Activated CD8-positive, alpha-beta T cell treated with anti-CD3 and anti-CD28 coated beads, Interleukin-2, amount 10 ng/mL, durations not matched to agents 7 days and 5 days (primary cell): ENCODE measurements around the gene RARA. TPM values are rescaled to one million over a fixed set of nuclear protein-coding genes. Genes with fewer than 3 reads are reported as not detected.
A peak's percentile ranks its signal among the peaks of the same experiment; 100 is the strongest.

Source experiments
- ATAC-seq: fragments of 150-1000 bp; cut with Tn5 transposase; one replicate; pipeline ENCODE4 v1.10.0; 2021; ENCODE audit warnings: moderate library complexity
- CTCF ChIA-PET: fragments of 350-600 bp; sonication (Branson Sonifier 250); formaldehyde crosslinking; loops from one replicate; lab custom pipeline; 2021; ENCODE audit warnings: antibody characterized with exemption; lab: Charles Lee
- POLR2A ChIA-PET: fragments of 350-600 bp; sonication (Branson Sonifier 250); formaldehyde crosslinking; loops from one replicate; lab custom pipeline; 2021; ENCODE audit warnings: antibody characterized with exemption; lab: Charles Lee
- DNase-seq: peaks from one replicate; pipeline ENCODE4 v3.0.0-alpha.2; 2020
- H3K27ac Mint-ChIP-seq: one replicate; pipeline ENCODE4 v1.8.0; 2021; ENCODE audit warnings: mild to moderate bottlenecking, mixed read lengths
- H3K27me3 Mint-ChIP-seq: one replicate; pipeline ENCODE4 v1.8.0; 2021; ENCODE audit warnings: low read depth, mixed read lengths
- H3K36me3 Mint-ChIP-seq: one replicate; pipeline ENCODE4 v1.8.0; 2021; ENCODE audit warnings: low read depth, mixed read lengths
- H3K4me1 Mint-ChIP-seq: one replicate; pipeline ENCODE4 v1.8.0; 2021; ENCODE audit warnings: low read depth, mixed read lengths
- H3K4me3 Mint-ChIP-seq: one replicate; pipeline ENCODE4 v1.8.0; 2021; ENCODE audit warnings: mild to moderate bottlenecking, mixed read lengths
- H3K9me3 Mint-ChIP-seq: one replicate; pipeline ENCODE4 v1.8.0; 2022; ENCODE audit warnings: mixed read lengths; ENCODE audit not compliant: insufficient read depth
- total RNA-seq, 2 experiments: library from RNA; stranded (reverse); gene quantifications; one replicate each; pipeline ENCODE4 v1.2.3, GENCODE V29; 2021

The RARA gene
- total RNA-seq, 2 experiments from 2014 or later = 61.1 to 63.2 TPM

DNA sequence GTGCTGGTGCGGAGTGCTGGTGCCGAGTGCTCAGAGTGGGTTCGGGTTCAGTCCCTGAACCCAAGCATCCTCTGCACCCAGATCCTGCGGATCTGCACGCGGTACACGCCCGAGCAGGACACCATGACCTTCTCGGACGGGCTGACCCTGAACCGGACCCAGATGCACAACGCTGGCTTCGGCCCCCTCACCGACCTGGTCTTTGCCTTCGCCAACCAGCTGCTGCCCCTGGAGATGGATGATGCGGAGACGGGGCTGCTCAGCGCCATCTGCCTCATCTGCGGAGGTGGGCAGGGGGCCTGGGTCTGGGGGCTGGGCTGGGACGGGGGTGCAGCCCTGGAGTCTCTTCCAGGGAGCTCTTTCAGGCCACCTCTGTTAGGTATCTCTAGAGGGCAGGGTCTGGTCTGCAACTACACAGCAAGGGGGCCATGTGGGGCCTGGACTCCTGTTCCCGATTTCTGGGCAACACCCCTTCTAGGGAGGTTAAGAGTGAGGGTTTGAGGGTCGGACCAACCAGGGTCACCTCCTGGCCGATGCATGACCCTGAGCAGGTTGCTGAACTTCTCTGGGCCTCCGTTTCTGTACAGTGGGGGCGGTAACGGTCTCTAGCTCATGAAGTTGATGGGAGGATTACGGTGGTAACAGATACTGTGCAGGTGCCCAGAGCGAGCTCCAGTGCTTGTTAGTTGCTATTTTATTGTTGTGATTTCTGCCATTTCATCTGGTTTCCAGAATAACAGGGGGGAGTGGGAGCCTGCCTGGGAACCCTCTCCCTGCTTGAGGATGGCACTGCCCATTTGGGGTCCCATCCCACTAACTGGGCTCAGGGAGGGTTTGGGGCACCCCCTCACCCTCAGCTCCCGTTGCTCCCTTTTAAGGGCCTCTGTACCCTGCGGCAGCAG is 45.5 kb downstream of the RARA start:
- Mint-ChIP-seq H3K27me3 (no peaks in the 10 kb centered on the region), H3K27ac (peak overlapping the region; percentile 15), H3K4me3 (no peak overlapping the region), H3K4me1 (peaks cover 50% of the 10 kb centered on the region), H3K9me3 (no peaks in the 10 kb centered on the region), H3K36me3 (peaks cover 47% of the 10 kb centered on the region)
- DNase-seq (no peak), ATAC-seq (no peak)
- POLR2A ChIA-PET = interaction anchor here (0.9 to 1.6 kb wide), 6 partner anchors 29 to 52 kb away, joined by 3 to 7 read pairs (median 3); no protein-coding TSS in a partner anchor
- CTCF ChIA-PET = interaction anchor here (0.7 to 14.0 kb wide), 37 partner anchors 7 to 271 kb away, joined by 3 to 304 read pairs (median 5); partner anchors contain the start of genes CDC6, GJD3, RARA and TOP2A

GRCh38 chr17:40355123-40355803 is 46.3 kb downstream of the RARA start:
- Mint-ChIP-seq H3K36me3 (peaks cover 40% of the 10 kb centered on the region), H3K9me3 (no peaks in the 10 kb centered on the region), H3K4me1 (peaks cover 44% of the 10 kb centered on the region), H3K27me3 (peaks cover 4% of the 10 kb centered on the region), H3K27ac (no peak overlapping the region), H3K4me3 (no peak overlapping the region)
- ATAC-seq (peak; percentile 72), DNase-seq (peak; percentile 79)
- ChIA-PET CTCF (interaction anchor here (0.7 to 14.0 kb wide), 34 partner anchors 8 to 270 kb away, joined by 3 to 304 read pairs (median 5); partner anchors contain the start of genes CDC6, RARA, TOP2A and WIPF2), POLR2A (interaction anchor here (0.9 to 1.6 kb wide), 4 partner anchors 30 to 52 kb away, joined by 3 to 7 read pairs (median 4); no protein-coding TSS in a partner anchor)

DNA sequence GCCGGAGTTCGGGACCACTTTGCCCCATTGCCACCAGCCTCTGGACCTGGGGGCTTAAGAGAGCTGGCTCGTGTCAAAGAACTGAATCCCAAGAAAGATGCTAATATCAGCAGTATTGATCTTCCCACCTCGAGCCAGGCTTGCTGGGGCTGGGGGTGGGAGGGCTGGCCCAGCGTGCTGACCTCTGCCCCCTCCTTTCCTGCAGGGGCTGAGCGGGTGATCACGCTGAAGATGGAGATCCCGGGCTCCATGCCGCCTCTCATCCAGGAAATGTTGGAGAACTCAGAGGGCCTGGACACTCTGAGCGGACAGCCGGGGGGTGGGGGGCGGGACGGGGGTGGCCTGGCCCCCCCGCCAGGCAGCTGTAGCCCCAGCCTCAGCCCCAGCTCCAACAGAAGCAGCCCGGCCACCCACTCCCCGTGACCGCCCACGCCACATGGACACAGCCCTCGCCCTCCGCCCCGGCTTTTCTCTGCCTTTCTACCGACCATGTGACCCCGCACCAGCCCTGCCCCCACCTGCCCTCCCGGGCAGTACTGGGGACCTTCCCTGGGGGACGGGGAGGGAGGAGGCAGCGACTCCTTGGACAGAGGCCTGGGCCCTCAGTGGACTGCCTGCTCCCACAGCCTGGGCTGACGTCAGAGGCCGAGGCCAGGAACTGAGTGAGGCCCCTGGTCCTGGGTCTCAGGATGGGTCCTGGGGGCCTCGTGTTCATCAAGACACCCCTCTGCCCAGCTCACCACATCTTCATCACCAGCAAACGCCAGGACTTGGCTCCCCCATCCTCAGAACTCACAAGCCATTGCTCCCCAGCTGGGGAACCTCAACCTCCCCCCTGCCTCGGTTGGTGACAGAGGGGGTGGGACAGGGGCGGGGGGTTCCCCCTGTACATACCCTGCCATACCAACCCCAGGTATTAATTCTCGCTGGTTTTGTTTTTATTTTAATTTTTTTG is 47.1 kb downstream of the RARA start:
- ATAC-seq (no peak), DNase-seq (no peak)
- H3K36me3 Mint-ChIP-seq = peaks cover 37% of the 10 kb centered on the region
- H3K9me3 Mint-ChIP-seq = no peaks in the 10 kb centered on the region
- no peak overlapping the region for H3K4me3 Mint-ChIP-seq
- peaks cover 7% of the 10 kb centered on the region for H3K27me3 Mint-ChIP-seq
- no peak overlapping the region for H3K27ac Mint-ChIP-seq
- peaks cover 45% of the 10 kb centered on the region for H3K4me1 Mint-ChIP-seq
- ChIA-PET POLR2A (interaction anchor here (0.6 to 0.7 kb wide), 2 partner anchors 93 to 197 kb away, joined by 3 to 5 read pairs; no protein-coding TSS in a partner anchor), CTCF (interaction anchor here (1.2 to 14.0 kb wide), 15 partner anchors 9 to 204 kb away, joined by 3 to 304 read pairs (median 14); partner anchors contain the start of genes CDC6 and RARA)

DNA sequence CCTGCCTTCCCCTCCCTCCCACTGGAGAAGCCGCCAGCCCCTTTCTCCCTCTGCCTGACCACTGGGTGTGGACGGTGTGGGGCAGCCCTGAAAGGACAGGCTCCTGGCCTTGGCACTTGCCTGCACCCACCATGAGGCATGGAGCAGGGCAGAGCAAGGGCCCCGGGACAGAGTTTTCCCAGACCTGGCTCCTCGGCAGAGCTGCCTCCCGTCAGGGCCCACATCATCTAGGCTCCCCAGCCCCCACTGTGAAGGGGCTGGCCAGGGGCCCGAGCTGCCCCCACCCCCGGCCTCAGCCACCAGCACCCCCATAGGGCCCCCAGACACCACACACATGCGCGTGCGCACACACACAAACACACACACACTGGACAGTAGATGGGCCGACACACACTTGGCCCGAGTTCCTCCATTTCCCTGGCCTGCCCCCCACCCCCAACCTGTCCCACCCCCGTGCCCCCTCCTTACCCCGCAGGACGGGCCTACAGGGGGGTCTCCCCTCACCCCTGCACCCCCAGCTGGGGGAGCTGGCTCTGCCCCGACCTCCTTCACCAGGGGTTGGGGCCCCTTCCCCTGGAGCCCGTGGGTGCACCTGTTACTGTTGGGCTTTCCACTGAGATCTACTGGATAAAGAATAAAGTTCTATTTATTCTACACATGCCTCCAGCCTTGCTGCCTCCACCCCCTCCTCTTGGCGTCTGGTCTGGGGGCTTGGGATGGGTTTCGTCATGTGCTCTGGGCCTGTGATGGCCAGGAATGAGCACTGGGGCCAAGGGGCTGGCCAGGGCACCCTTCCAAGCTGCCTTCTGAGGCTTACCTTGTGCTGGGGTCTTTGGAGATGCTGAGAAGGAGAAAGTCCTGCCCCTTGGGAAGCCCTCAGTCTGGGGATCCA is 48.3 kb downstream of the RARA start:
- POLR2A ChIA-PET = interaction anchor here (0.6 to 1.1 kb wide), 4 partner anchors 51 to 196 kb away, joined by 3 to 5 read pairs (median 3); no protein-coding TSS in a partner anchor
- peaks cover 44% of the 10 kb centered on the region for H3K4me1 Mint-ChIP-seq

GRCh38 chr17:40358323-40359038 is 49.5 kb downstream of the RARA start:
- POLR2A ChIA-PET = interaction anchor here (0.5 to 1.1 kb wide), 4 partner anchors 35 to 175 kb away, joined by 3 read pairs; no protein-coding TSS in a partner anchor
- Mint-ChIP-seq H3K27me3 (peaks cover 12% of the 10 kb centered on the region), H3K4me1 (peaks cover 40% of the 10 kb centered on the region), H3K36me3 (peaks cover 23% of the 10 kb centered on the region), H3K27ac (peak overlapping the region; percentile 37), H3K4me3 (no peak overlapping the region), H3K9me3 (no peaks in the 10 kb centered on the region)
- ATAC-seq (peak; percentile 45), DNase-seq (peak; percentile 93)
- CTCF ChIA-PET = interaction anchor here (0.7 to 14.0 kb wide), 27 partner anchors 10 to 305 kb away, joined by 3 to 187 read pairs (median 4); no protein-coding TSS in a partner anchor

More for the DNA sequence above, 48.3 kb downstream of the RARA start:
- CTCF ChIA-PET = interaction anchor here (0.9 to 14.0 kb wide), 16 partner anchors 9 to 306 kb away, joined by 3 to 187 read pairs (median 5); no protein-coding TSS in a partner anchor
- no peak for ATAC-seq
- no peak for DNase-seq
- H3K27me3 Mint-ChIP-seq = peaks cover 11% of the 10 kb centered on the region
- no peak overlapping the region for H3K27ac Mint-ChIP-seq
- no peaks in the 10 kb centered on the region for H3K9me3 Mint-ChIP-seq
- H3K36me3 Mint-ChIP-seq = peaks cover 31% of the 10 kb centered on the region
- H3K4me3 Mint-ChIP-seq = no peak overlapping the region

DNA sequence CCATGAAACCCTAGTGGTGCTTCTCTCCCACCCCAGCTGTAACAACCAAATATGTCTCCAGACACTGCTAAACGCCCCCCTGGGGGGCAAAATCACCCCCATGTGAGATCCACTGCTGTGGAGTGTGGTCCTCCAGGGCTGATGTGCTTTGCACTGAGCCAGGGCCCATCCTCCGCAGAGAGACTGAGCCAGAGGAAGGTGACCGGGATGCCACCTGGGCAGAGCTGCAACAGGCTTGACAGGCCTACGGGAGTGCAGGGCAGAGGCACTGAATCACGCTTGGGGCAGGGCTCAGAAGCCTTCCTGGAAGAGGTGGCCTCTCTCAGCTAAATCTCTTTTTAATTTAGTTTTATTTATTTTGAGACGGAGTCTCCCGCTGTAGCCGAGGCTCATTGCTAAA is 51.1 kb downstream of the RARA start:
- Mint-ChIP-seq H3K9me3 (no peaks in the 10 kb centered on the region), H3K27me3 (peaks cover 13% of the 10 kb centered on the region), H3K36me3 (peaks cover 12% of the 10 kb centered on the region), H3K4me1 (peaks cover 37% of the 10 kb centered on the region), H3K4me3 (no peak overlapping the region), H3K27ac (no peak overlapping the region)
- ChIA-PET POLR2A (interaction anchor here (0.7 to 1.1 kb wide), 2 partner anchors 33 to 258 kb away, joined by 3 read pairs; no protein-coding TSS in a partner anchor), CTCF (interaction anchor here (2.1 to 14.0 kb wide), 3 partner anchors 66 to 200 kb away, joined by 8 to 187 read pairs (median 33); no protein-coding TSS in a partner anchor)
- ATAC-seq (no peak), DNase-seq (no peak)

- H3K36me3 Mint-ChIP-seq = peaks cover 7% of the 10 kb centered on the region
- POLR2A ChIA-PET = interaction anchor here (1.0 to 2.2 kb wide), 4 partner anchors 74 to 187 kb away, joined by 3 to 12 read pairs (median 3); no protein-coding TSS in a partner anchor
- DNase-seq (no peak), ATAC-seq (no peak)
- CTCF ChIA-PET = interaction anchor here (0.8 to 14.0 kb wide), 18 partner anchors 14 to 201 kb away, joined by 3 to 187 read pairs (median 6); partner anchors contain the start of genes IGFBP4, TOP2A and WIPF2
- H3K27me3 Mint-ChIP-seq = peaks cover 13% of the 10 kb centered on the region
- no peak overlapping the region for H3K4me3 Mint-ChIP-seq
- H3K4me1 Mint-ChIP-seq = peaks cover 37% of the 10 kb centered on the region
- no peaks in the 10 kb centered on the region for H3K9me3 Mint-ChIP-seq
- peak overlapping the region; percentile 61 for H3K27ac Mint-ChIP-seq
These were observed 52.3 kb downstream of the RARA start for GRCh38 chr17:40361063-40361924.

DNA sequence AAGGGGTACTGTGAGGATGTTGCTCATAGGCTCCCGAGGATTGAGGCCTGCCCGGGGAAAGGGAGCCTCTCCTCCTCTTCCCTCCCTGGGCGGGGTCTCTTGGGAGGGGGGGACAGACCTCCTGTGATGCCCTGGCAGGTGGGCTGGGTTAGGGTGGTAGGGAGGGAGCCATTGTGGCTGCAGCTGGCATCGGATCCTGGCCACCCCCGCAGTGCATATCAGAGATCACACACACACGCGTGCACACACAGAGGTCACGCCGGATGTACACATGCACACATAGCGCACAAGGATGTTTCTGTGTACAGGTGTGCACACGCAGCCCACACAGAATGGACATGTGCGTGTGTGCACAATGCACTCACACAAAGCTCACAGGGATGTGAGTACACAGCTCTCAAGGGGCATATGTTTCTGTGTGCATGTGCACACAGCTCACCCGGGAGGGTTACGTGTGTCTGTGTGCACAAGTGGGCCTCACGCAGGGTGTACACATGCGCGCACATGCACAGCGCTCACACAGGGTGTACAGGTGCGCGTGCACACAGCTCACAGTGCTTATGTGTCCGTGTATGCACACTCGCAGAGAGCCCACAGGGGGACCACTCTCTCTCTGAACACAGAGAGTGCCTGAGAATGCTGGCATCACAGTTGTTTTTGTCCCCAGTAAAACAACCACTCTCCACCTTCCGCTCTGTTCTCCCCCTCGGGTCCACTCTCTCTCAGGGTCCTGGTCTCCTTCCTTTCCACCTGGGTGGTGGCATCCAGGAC is 53.1 kb downstream of the RARA start:
- peak; percentile 14 for ATAC-seq

More for the DNA sequence above, 53.1 kb downstream of the RARA start:
- CTCF ChIA-PET = interaction anchor here (0.5 to 14.0 kb wide), 39 partner anchors 10 to 1614 kb away, joined by 3 to 187 read pairs (median 4); partner anchors contain the start of genes IGFBP4, PCGF2, TOP2A and WIPF2
- H3K36me3 Mint-ChIP-seq = peaks cover 5% of the 10 kb centered on the region
- no peaks in the 10 kb centered on the region for H3K9me3 Mint-ChIP-seq
- no peak for DNase-seq
- H3K4me1 Mint-ChIP-seq = peaks cover 39% of the 10 kb centered on the region
- POLR2A ChIA-PET = interaction anchor here (0.6 to 2.2 kb wide), 12 partner anchors 11 to 186 kb away, joined by 3 to 12 read pairs (median 3); no protein-coding TSS in a partner anchor
- H3K27ac Mint-ChIP-seq = no peak overlapping the region
- peaks cover 13% of the 10 kb centered on the region for H3K27me3 Mint-ChIP-seq
- peak overlapping the region; percentile 61 for H3K4me3 Mint-ChIP-seq
